GM12878 (cell line): Measurements from ENCODE around the gene TTLL7.

Experiments
- ATF3 ChIP-seq: IDR thresholded peaks from 2 replicates; pipeline ENCODE4 v1.6.1; 2011; ENCODE audit warnings: low read depth, mild to moderate bottlenecking, low read length, moderate library complexity, borderline replicate concordance; ENCODE audit errors: extremely low read depth
- KDM1A ChIP-seq: fragments of 200-600 bp; sonication (generic); IDR thresholded peaks from 2 replicates; pipeline ENCODE4 v1.6.1; 2016; ENCODE audit warnings: borderline replicate concordance
- SMC3 ChIP-seq: IDR thresholded peaks from 2 replicates; pipeline ENCODE4 v1.6.1; 2011; ENCODE audit warnings: low read length, improper control_type of control experiment, borderline replicate concordance
- SPI1 ChIP-seq: IDR thresholded peaks from 2 replicates; pipeline ENCODE4 v1.6.1; 2011; ENCODE audit warnings: low read depth, mild to moderate bottlenecking, low read length, moderate library complexity, borderline replicate concordance; ENCODE audit not compliant: insufficient read depth

- TF ChIP-seq KDM1A (no peak), SPI1 (no peak), ATF3 (no peak), SMC3 (no peak)
Measured at GRCh38 chr1:83872515-83872914, 126.4 kb downstream of the TTLL7 start.
